Measurements from ENCODE around the gene DPPA3.

The DPPA3 gene

GRCh38 chr12:7705846-7706245 is 5.4 kb upstream of the DPPA3 start:
- TF ChIP-seq ARNTL (CRISPR knock-in tag; IDR thresholded peaks at IDR 0.05; ENCODE audit: borderline replicate concordance, low read depth), result no peak
- no peak for TF ChIP-seq PPARA (CRISPR knock-in tag; IDR thresholded peaks at IDR 0.05; ENCODE audit: borderline replicate concordance)
- TF ChIP-seq ZNF8 (CRISPR knock-in tag; IDR thresholded peaks at IDR 0.05), result no peak
- no peak for TF ChIP-seq ZFP30 (CRISPR knock-in tag; IDR thresholded peaks at IDR 0.05)
- TF ChIP-seq RARB (CRISPR knock-in tag; IDR thresholded peaks at IDR 0.05), result no peak
- no peak for TF ChIP-seq GLIS3 (CRISPR knock-in tag; IDR thresholded peaks at IDR 0.05)
- TF ChIP-seq ISL1 (CRISPR knock-in tag; IDR thresholded peaks at IDR 0.05), result no peak
- no peak for TF ChIP-seq OSR1 (CRISPR knock-in tag; IDR thresholded peaks at IDR 0.05)
- no peak for TF ChIP-seq CSDC2 (CRISPR knock-in tag; IDR thresholded peaks at IDR 0.05)
- no peak for TF ChIP-seq ZFP3 (CRISPR knock-in tag; IDR thresholded peaks at IDR 0.05)
- ATAC-seq, result no peak

GRCh38 chr12:7709969-7710675 is 1.1 kb upstream of the DPPA3 start:
- ATAC-seq, result no peak
- TF ChIP-seq GLIS3 (CRISPR knock-in tag; IDR thresholded peaks at IDR 0.05) (no peak), PPARA (CRISPR knock-in tag; IDR thresholded peaks at IDR 0.05; ENCODE audit: borderline replicate concordance) (no peak), CSRNP3 (CRISPR knock-in tag; IDR thresholded peaks at IDR 0.05) (no peak), ZNF70 (CRISPR knock-in tag; IDR thresholded peaks at IDR 0.05) (no peak), BACH2 (CRISPR knock-in tag; IDR thresholded peaks at IDR 0.05; ENCODE audit: borderline replicate concordance) (no peak), PATZ1 (CRISPR knock-in tag; IDR thresholded peaks at IDR 0.05; ENCODE audit: borderline replicate concordance) (no peak), CSDC2 (CRISPR knock-in tag; IDR thresholded peaks at IDR 0.05) (no peak), ZFP30 (CRISPR knock-in tag; IDR thresholded peaks at IDR 0.05) (no peak), OSR1 (CRISPR knock-in tag; IDR thresholded peaks at IDR 0.05) (no peak), ISL1 (CRISPR knock-in tag; IDR thresholded peaks at IDR 0.05) (no peak), ESRRG (CRISPR knock-in tag; IDR thresholded peaks at IDR 0.05) (no peak), ZC3H10 (CRISPR knock-in tag; IDR thresholded peaks at IDR 0.05) (no peak), TOX (CRISPR knock-in tag; IDR thresholded peaks at IDR 0.05; ENCODE audit: borderline replicate concordance) (no peak)

- ATAC-seq, result no peak
- TF ChIP-seq POU6F1 (CRISPR knock-in tag; IDR thresholded peaks at IDR 0.05; ENCODE audit: borderline replicate concordance, low read depth) (no peak), ARNTL (CRISPR knock-in tag; IDR thresholded peaks at IDR 0.05; ENCODE audit: borderline replicate concordance, low read depth) (no peak), ZNF8 (CRISPR knock-in tag; IDR thresholded peaks at IDR 0.05) (no peak), PATZ1 (CRISPR knock-in tag; IDR thresholded peaks at IDR 0.05; ENCODE audit: borderline replicate concordance) (no peak), GLIS3 (CRISPR knock-in tag; IDR thresholded peaks at IDR 0.05) (no peak), SNAI2 (CRISPR knock-in tag; IDR thresholded peaks at IDR 0.05) (no peak), BACH2 (CRISPR knock-in tag; IDR thresholded peaks at IDR 0.05; ENCODE audit: borderline replicate concordance) (no peak), CSDC2 (CRISPR knock-in tag; IDR thresholded peaks at IDR 0.05) (no peak)
These were observed 1.7 kb downstream of the DPPA3 start for GRCh38 chr12:7712841-7713442.

- TF ChIP-seq BACH2 (CRISPR knock-in tag; IDR thresholded peaks at IDR 0.05; ENCODE audit: borderline replicate concordance) (no peak), TSHZ2 (CRISPR knock-in tag; IDR thresholded peaks at IDR 0.05) (no peak), RARB (CRISPR knock-in tag; IDR thresholded peaks at IDR 0.05) (no peak), TOX (CRISPR knock-in tag; IDR thresholded peaks at IDR 0.05; ENCODE audit: borderline replicate concordance) (no peak), ESRRG (CRISPR knock-in tag; IDR thresholded peaks at IDR 0.05) (no peak), ARNTL (CRISPR knock-in tag; IDR thresholded peaks at IDR 0.05; ENCODE audit: borderline replicate concordance, low read depth) (no peak), OSR1 (CRISPR knock-in tag; IDR thresholded peaks at IDR 0.05) (no peak), ZC3H10 (CRISPR knock-in tag; IDR thresholded peaks at IDR 0.05) (no peak), ZFP3 (CRISPR knock-in tag; IDR thresholded peaks at IDR 0.05) (no peak), PATZ1 (CRISPR knock-in tag; IDR thresholded peaks at IDR 0.05; ENCODE audit: borderline replicate concordance) (no peak)
- no peak for ATAC-seq
These were observed 5.1 kb downstream of the DPPA3 start for GRCh38 chr12:7716381-7716780.

All from SK-N-SH treated with all-trans-retinoic acid at 6 μM for 48 hours (cell line).